HepG2 (cell line): Measurements from ENCODE around the gene YWHAB. TPM values are rescaled to one million over a fixed set of nuclear protein-coding genes. Genes with fewer than 3 reads are reported as not detected.

ENCODE experiments used
- FOSL2 ChIP-seq: sonication (generic); formaldehyde crosslinking; IDR thresholded peaks from 2 replicates; pipeline ENCODE4 v1.4.0; 2020; ENCODE audit warnings: missing genetic modification reagents
- FOXK2 ChIP-seq: fragments of 450-650 bp; IDR thresholded peaks from 2 replicates; pipeline ENCODE4 v1.6.1; 2016
- HNRNPL ChIP-seq: fragments of 200-400 bp; formaldehyde crosslinking; IDR thresholded peaks from 2 replicates; pipeline ENCODE4 v1.6.1; 2017; ENCODE audit warnings: mild to moderate bottlenecking, low read depth, low read length
- MEF2D ChIP-seq: sonication (generic); formaldehyde crosslinking; IDR thresholded peaks from 2 replicates; pipeline ENCODE4 v1.5.1; 2020; ENCODE audit warnings: mild to moderate bottlenecking, missing genetic modification reagents
- MIER3 ChIP-seq: IDR thresholded peaks from 2 replicates; pipeline ENCODE4 v1.6.1; 2016; ENCODE audit warnings: missing compliant biosample characterization, borderline replicate concordance
- PHF21A ChIP-seq: sonication (generic); formaldehyde crosslinking; IDR thresholded peaks from 2 replicates; pipeline ENCODE4 v1.5.0; 2020; ENCODE audit warnings: mild to moderate bottlenecking, missing genetic modification reagents
- PHF8 ChIP-seq: sonication (generic); formaldehyde crosslinking; IDR thresholded peaks from 2 replicates; pipeline ENCODE4 v1.5.0; 2020; ENCODE audit warnings: missing genetic modification reagents
- SOX13 ChIP-seq, 3 experiments: fragments of 450-650 bp in 1 of 3; sonication (generic) in 1 of 3; formaldehyde crosslinking in 1 of 3; IDR thresholded peaks in 2 of 3; conservative IDR thresholded peaks in 1 of 3; 2 replicates each; pipeline versions ENCODE4 v1.5.0 to v1.6.1; 2016 to 2020; ENCODE audit warnings: antibody characterized with exemption in 1 of 3, mild to moderate bottlenecking in 1 of 3, missing compliant biosample characterization in 1 of 3, missing genetic modification reagents in 1 of 3, moderate library complexity in 1 of 3
- TBP ChIP-seq: sonication (generic); formaldehyde crosslinking; IDR thresholded peaks from 2 replicates; pipeline ENCODE4 v1.5.0; 2020; ENCODE audit warnings: missing genetic modification reagents
- ZBTB7B ChIP-seq: sonication (generic); formaldehyde crosslinking; IDR thresholded peaks from 2 replicates; pipeline ENCODE4 v1.4.0; 2020; ENCODE audit warnings: missing genetic modification reagents
- ZFP82 ChIP-seq: sonication (generic); formaldehyde crosslinking; IDR thresholded peaks from 2 replicates; pipeline ENCODE4 v1.5.1; 2020; ENCODE audit warnings: mild to moderate bottlenecking, missing genetic modification reagents, borderline replicate concordance
- ZNF138 ChIP-seq: sonication (generic); formaldehyde crosslinking; IDR thresholded peaks from 2 replicates; pipeline ENCODE4 v1.5.0; 2020; ENCODE audit warnings: mild to moderate bottlenecking, low read depth, missing genetic modification reagents
- ZNF234 ChIP-seq: sonication (generic); formaldehyde crosslinking; conservative IDR thresholded peaks from 2 replicates; pipeline ENCODE4 v1.5.1; 2020; ENCODE audit warnings: mild to moderate bottlenecking, missing genetic modification reagents
- ZNF430 ChIP-seq: sonication (generic); formaldehyde crosslinking; IDR thresholded peaks from 2 replicates; pipeline ENCODE4 v1.9.0; 2021; ENCODE audit warnings: mild to moderate bottlenecking, missing genetic modification reagents
- ZNF550 ChIP-seq: sonication (generic); formaldehyde crosslinking; IDR thresholded peaks from 2 replicates; pipeline ENCODE4 v1.4.0; 2020; ENCODE audit warnings: mild to moderate bottlenecking, missing genetic modification reagents, borderline replicate concordance
- polyA plus RNA-seq, 8 experiments: library from polyadenylated mRNA; depleted of rRNA in 3 of 8; stranded (reverse) in 7 of 8; unstranded in 1 of 8; fragments of >200 nt; fragmentation: Illumina TruSeq in 4 of 8; extraction: Trizol in 4 of 8; gene quantifications; 2 replicates each; pipeline versions ENCODE4 v1.2.1 to v1.2.3, GENCODE V29; 2011 to 2016; ENCODE audit warnings: low read depth in 4 of 8, missing spikeins in 1 of 8, mixed read lengths in 1 of 8; ENCODE audit not compliant: insufficient read depth in 1 of 8
- total RNA-seq, 5 experiments: library from RNA; depleted of rRNA; stranded (reverse); fragments of >200 nt; fragmentation: Illumina TruSeq; extraction: Trizol; gene quantifications; 2 replicates each; pipeline ENCODE4 v1.2.3, GENCODE V29; 2016; ENCODE audit warnings: low read depth in 1 of 5
- TF ChIP-seq, protein P1 (sequence below): IDR thresholded peaks from 2 replicates; pipeline ENCODE4 v1.6.1; 2016; ENCODE audit warnings: low read depth, missing genetic modification reagents, missing compliant biosample characterization
- TF ChIP-seq, protein P2 (sequence below): IDR thresholded peaks from 2 replicates; pipeline ENCODE4 v1.6.1; 2012; ENCODE audit warnings: inconsistent platforms
- TF ChIP-seq, protein P3 (sequence below): sonication (generic); formaldehyde crosslinking; IDR thresholded peaks from 2 replicates; pipeline ENCODE4 v1.5.1; 2020; ENCODE audit warnings: missing genetic modification reagents, mild to moderate bottlenecking, borderline replicate concordance
- TF ChIP-seq, protein P4 (sequence below): sonication (generic); formaldehyde crosslinking; IDR thresholded peaks from 2 replicates; pipeline ENCODE4 v1.4.0; 2020; ENCODE audit warnings: missing genetic modification reagents

The YWHAB gene
- total and polyA plus RNA-seq, 2 of the 13 experiments (the other 11 are each of a cell fraction or from before 2014, with no cell fraction given): 77.2 to 121 TPM

DNA sequence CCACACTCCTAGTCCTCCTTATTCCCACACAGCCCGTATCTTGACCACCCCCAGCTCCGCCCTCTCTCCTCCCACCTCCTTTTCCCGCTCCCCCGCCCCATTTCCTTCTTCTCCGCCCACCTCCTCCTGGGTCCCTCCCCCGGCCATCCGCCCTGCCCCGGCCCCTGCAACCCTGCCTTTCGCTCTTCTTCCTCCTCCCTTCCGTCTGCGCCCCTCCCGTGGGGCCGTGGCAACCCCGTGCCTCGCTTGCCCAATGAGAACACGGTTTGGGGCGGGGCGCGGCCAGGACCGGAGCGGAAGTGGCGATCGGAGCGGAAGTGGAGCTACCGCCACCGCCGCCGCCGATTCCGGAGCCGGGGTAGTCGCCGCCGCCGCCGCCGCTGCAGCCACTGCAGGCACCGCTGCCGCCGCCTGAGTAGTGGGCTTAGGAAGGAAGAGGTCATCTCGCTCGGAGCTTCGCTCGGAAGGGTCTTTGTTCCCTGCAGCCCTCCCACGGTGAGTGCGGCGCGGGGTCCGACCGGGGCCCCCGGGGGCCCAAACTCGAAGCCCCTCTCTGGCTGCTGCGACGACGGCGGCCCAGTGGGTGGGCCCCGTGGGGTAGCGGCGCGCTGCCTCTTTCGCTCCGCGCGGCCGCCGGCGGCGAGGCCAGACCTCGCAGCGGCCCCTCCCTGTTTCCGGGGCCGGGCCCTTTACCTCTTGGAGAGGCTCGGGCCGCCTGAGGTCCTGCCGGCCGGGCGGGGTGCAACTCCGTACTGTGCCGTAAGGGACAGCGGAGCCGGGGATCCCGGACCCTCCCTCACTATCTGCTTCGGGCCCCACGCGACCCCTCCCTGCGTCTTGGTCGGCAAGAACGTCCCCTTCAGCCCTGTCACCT is at the start of gene YWHAB (continued):
- TF ChIP-seq FOSL2 (CRISPR knock-in tag) (peak; percentile 69), ZNF138 (CRISPR knock-in tag) (peak; percentile 90), MIER3 (CRISPR knock-in tag) (peak; percentile 93; the same call in 1 of the 2 replicates), ZNF430 (peak; percentile 89), ZNF234 (CRISPR knock-in tag) (peak; percentile 93), TBP (no peak), MEF2D (CRISPR knock-in tag) (peak; percentile 61), ZNF550 (CRISPR knock-in tag) (no peak), ZBTB7B (CRISPR knock-in tag) (peak; percentile 81), FOXK2 (no peak), SOX13 (IDR thresholded peaks at IDR 0.05) (no peak), SOX13 (CRISPR knock-in tag; conservative IDR thresholded peaks at IDR 0.05 in 1 of 2, IDR thresholded peaks at IDR 0.05 in 1 of 2) (peak in 1 of 2 experiments; percentile 65; a peak in 2 of 4 replicates), ZFP82 (CRISPR knock-in tag) (peak; percentile 22; the same call in 1 of the 2 replicates), PHF21A (CRISPR knock-in tag) (peak; percentile 45; the same call in 1 of the 2 replicates), HNRNPL (0 out of 2 replicates have a peak, but pooled peaks have one; percentile 16), PHF8 (peak; percentile 98)
- TF ChIP-seq, protein P1, sequence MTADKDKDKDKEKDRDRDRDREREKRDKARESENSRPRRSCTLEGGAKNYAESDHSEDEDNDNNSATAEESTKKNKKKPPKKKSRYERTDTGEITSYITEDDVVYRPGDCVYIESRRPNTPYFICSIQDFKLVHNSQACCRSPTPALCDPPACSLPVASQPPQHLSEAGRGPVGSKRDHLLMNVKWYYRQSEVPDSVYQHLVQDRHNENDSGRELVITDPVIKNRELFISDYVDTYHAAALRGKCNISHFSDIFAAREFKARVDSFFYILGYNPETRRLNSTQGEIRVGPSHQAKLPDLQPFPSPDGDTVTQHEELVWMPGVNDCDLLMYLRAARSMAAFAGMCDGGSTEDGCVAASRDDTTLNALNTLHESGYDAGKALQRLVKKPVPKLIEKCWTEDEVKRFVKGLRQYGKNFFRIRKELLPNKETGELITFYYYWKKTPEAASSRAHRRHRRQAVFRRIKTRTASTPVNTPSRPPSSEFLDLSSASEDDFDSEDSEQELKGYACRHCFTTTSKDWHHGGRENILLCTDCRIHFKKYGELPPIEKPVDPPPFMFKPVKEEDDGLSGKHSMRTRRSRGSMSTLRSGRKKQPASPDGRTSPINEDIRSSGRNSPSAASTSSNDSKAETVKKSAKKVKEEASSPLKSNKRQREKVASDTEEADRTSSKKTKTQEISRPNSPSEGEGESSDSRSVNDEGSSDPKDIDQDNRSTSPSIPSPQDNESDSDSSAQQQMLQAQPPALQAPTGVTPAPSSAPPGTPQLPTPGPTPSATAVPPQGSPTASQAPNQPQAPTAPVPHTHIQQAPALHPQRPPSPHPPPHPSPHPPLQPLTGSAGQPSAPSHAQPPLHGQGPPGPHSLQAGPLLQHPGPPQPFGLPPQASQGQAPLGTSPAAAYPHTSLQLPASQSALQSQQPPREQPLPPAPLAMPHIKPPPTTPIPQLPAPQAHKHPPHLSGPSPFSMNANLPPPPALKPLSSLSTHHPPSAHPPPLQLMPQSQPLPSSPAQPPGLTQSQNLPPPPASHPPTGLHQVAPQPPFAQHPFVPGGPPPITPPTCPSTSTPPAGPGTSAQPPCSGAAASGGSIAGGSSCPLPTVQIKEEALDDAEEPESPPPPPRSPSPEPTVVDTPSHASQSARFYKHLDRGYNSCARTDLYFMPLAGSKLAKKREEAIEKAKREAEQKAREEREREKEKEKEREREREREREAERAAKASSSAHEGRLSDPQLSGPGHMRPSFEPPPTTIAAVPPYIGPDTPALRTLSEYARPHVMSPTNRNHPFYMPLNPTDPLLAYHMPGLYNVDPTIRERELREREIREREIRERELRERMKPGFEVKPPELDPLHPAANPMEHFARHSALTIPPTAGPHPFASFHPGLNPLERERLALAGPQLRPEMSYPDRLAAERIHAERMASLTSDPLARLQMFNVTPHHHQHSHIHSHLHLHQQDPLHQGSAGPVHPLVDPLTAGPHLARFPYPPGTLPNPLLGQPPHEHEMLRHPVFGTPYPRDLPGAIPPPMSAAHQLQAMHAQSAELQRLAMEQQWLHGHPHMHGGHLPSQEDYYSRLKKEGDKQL (CRISPR knock-in tag): peak; percentile 83
- TF ChIP-seq, protein P2, sequence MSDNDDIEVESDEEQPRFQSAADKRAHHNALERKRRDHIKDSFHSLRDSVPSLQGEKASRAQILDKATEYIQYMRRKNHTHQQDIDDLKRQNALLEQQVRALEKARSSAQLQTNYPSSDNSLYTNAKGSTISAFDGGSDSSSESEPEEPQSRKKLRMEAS: peak; percentile 74
- TF ChIP-seq, protein P3, sequence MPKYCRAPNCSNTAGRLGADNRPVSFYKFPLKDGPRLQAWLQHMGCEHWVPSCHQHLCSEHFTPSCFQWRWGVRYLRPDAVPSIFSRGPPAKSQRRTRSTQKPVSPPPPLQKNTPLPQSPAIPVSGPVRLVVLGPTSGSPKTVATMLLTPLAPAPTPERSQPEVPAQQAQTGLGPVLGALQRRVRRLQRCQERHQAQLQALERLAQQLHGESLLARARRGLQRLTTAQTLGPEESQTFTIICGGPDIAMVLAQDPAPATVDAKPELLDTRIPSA (CRISPR knock-in tag): peak; percentile 91; the same call in 1 of the 2 replicates
- TF ChIP-seq, protein P4, sequence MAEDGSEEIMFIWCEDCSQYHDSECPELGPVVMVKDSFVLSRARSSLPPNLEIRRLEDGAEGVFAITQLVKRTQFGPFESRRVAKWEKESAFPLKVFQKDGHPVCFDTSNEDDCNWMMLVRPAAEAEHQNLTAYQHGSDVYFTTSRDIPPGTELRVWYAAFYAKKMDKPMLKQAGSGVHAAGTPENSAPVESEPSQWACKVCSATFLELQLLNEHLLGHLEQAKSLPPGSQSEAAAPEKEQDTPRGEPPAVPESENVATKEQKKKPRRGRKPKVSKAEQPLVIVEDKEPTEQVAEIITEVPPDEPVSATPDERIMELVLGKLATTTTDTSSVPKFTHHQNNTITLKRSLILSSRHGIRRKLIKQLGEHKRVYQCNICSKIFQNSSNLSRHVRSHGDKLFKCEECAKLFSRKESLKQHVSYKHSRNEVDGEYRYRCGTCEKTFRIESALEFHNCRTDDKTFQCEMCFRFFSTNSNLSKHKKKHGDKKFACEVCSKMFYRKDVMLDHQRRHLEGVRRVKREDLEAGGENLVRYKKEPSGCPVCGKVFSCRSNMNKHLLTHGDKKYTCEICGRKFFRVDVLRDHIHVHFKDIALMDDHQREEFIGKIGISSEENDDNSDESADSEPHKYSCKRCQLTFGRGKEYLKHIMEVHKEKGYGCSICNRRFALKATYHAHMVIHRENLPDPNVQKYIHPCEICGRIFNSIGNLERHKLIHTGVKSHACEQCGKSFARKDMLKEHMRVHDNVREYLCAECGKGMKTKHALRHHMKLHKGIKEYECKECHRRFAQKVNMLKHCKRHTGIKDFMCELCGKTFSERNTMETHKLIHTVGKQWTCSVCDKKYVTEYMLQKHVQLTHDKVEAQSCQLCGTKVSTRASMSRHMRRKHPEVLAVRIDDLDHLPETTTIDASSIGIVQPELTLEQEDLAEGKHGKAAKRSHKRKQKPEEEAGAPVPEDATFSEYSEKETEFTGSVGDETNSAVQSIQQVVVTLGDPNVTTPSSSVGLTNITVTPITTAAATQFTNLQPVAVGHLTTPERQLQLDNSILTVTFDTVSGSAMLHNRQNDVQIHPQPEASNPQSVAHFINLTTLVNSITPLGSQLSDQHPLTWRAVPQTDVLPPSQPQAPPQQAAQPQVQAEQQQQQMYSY: no peak; the same call in 1 of the 2 replicates
